Ishikawa (cell line): ENCODE results near the gene RFC4.
A peak's percentile ranks its signal among the peaks of the same experiment; 100 is the strongest.

Source experiments
- CEBPB ChIP-seq: IDR thresholded peaks from 2 replicates; pipeline ENCODE4 v1.6.1; 2012
- CREB1 ChIP-seq: IDR thresholded peaks from 2 replicates; pipeline ENCODE4 v1.6.1; 2012; ENCODE audit warnings: low read depth
- EGR1 ChIP-seq: IDR thresholded peaks from 2 replicates; pipeline ENCODE4 v1.6.1; 2012
- EP300 ChIP-seq: IDR thresholded peaks from 2 replicates; pipeline ENCODE4 v1.6.1; 2012; ENCODE audit warnings: borderline replicate concordance
- FOXM1 ChIP-seq: IDR thresholded peaks from 2 replicates; pipeline ENCODE4 v1.6.1; 2012; ENCODE audit warnings: low read depth, borderline replicate concordance
- MAX ChIP-seq: IDR thresholded peaks from 2 replicates; pipeline ENCODE4 v1.6.1; 2012
- NFIC ChIP-seq: IDR thresholded peaks from 2 replicates; pipeline ENCODE4 v1.6.1; 2012
- RAD21 ChIP-seq: IDR thresholded peaks from 2 replicates; pipeline ENCODE4 v1.6.1; 2012; ENCODE audit warnings: low read depth
- TAF1 ChIP-seq: IDR thresholded peaks from 2 replicates; pipeline ENCODE4 v1.6.1; 2012; ENCODE audit warnings: low read depth, mild to moderate bottlenecking
- TCF12 ChIP-seq: IDR thresholded peaks from 2 replicates; pipeline ENCODE4 v1.6.1; 2012; ENCODE audit warnings: low read depth
- TEAD4 ChIP-seq: IDR thresholded peaks from 2 replicates; pipeline ENCODE4 v1.6.1; 2012
- USF1 ChIP-seq: IDR thresholded peaks from 2 replicates; pipeline ENCODE4 v1.6.1; 2012
- YY1 ChIP-seq: IDR thresholded peaks from 2 replicates; pipeline ENCODE4 v1.6.1; 2012; ENCODE audit warnings: low read depth
- ZBTB7A ChIP-seq: IDR thresholded peaks from 2 replicates; pipeline ENCODE4 v1.6.1; 2012; ENCODE audit warnings: low read depth
- TF ChIP-seq, protein P1 (sequence below): IDR thresholded peaks from 2 replicates; pipeline ENCODE4 v1.6.1; 2012; ENCODE audit warnings: low read depth, mild to moderate bottlenecking

Gene RFC4

DNA sequence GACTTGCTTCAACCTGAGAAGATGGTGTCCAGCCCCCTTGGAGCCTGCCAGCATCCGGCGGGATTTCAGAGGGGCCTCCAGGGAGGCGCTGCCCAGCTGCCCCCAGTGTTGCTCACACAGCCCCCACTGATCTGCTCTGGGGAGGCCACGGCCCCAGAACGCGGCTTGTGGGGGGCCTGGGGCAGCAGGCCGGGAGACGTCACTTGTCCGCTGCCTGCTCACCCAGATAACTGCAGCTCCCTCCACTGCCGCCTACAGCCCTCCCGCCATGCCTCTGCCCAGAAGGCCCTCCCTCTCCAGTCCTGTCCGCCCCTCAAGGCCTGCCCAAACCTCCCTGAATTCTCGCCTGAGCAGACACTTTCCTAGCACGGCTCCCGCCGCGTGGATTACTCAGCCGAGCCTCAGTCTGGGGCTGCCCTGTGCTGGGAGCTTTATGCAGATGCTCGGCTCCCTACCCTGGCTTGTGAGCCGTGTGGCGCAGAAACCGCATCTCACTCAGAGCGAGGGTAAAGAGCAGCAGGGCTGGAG lies 19.1 kb upstream of the RFC4 start:
- no peak for TF ChIP-seq ZBTB7A
- TF ChIP-seq NFIC, result no peak
- TF ChIP-seq, protein P1, sequence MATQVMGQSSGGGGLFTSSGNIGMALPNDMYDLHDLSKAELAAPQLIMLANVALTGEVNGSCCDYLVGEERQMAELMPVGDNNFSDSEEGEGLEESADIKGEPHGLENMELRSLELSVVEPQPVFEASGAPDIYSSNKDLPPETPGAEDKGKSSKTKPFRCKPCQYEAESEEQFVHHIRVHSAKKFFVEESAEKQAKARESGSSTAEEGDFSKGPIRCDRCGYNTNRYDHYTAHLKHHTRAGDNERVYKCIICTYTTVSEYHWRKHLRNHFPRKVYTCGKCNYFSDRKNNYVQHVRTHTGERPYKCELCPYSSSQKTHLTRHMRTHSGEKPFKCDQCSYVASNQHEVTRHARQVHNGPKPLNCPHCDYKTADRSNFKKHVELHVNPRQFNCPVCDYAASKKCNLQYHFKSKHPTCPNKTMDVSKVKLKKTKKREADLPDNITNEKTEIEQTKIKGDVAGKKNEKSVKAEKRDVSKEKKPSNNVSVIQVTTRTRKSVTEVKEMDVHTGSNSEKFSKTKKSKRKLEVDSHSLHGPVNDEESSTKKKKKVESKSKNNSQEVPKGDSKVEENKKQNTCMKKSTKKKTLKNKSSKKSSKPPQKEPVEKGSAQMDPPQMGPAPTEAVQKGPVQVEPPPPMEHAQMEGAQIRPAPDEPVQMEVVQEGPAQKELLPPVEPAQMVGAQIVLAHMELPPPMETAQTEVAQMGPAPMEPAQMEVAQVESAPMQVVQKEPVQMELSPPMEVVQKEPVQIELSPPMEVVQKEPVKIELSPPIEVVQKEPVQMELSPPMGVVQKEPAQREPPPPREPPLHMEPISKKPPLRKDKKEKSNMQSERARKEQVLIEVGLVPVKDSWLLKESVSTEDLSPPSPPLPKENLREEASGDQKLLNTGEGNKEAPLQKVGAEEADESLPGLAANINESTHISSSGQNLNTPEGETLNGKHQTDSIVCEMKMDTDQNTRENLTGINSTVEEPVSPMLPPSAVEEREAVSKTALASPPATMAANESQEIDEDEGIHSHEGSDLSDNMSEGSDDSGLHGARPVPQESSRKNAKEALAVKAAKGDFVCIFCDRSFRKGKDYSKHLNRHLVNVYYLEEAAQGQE, result no peak
- TF ChIP-seq TAF1, result no peak
- TF ChIP-seq EGR1, result no peak
- no peak for TF ChIP-seq EP300
- TF ChIP-seq YY1, result no peak
- no peak for TF ChIP-seq CEBPB
- TF ChIP-seq FOXM1, result no peak
- no peak for TF ChIP-seq CREB1
- TF ChIP-seq TEAD4, result no peak
- no peak for TF ChIP-seq RAD21
- no peak for TF ChIP-seq MAX
- TF ChIP-seq USF1, result no peak
- no peak for TF ChIP-seq TCF12

DNA sequence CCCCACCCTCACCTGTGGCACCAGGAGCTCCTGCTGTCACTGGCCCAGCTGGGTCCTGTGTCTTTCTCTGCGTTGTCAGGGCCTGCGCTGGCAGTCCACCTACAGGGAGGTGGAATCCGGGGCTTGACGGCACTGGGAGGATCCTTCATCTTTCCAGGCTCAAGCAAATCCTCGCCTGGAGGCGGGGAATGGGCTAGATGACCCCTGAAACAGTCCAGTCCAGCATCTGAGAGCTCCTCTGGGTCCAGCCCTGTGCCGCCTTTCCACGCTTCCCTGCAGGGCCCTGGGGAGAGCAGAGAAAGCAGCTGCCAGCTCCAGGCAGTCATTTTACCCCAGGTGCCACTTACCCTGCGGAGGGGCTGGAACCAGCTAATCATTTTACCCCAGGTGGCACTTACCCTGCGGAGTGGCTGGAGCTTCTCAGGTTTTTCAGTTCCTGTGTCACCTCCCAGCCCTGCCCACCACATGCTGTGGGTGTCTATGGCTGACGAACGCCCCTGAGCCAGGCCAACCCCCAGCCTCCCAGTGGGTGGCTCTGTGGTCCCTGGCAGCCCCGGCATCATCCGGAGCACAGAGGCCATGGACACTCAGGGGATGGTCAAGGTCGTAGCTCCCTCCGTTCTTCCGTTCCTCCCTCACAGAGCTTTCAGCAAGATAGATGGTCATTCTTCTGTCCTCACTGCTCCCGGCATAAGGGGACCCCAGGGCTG lies 18.3 kb upstream of the RFC4 start:
- TF ChIP-seq RAD21, result no peak

DNA sequence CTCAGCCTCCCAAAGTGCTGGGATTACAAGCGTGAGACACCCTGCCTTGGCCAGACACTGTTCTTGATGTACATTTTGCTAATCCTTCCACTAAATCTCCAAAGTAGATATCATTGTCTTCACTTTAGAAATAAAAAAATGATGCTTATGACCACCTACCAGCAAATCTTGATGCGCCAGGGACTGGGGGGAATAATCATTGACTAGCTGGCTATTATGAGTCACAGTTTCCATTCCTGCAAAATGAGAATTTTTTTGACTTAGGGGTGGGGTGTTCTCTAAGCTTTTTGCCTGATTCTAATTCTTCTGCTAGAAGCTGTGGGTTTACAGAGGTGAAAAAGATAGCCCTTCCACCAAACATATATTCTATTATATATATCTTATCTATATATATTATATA lies 17.1 kb upstream of the RFC4 start:
- TF ChIP-seq NFIC (no peak), TAF1 (no peak), TCF12 (no peak), TEAD4 (no peak), MAX (no peak), CEBPB (no peak), FOXM1 (no peak), RAD21 (no peak)

DNA sequence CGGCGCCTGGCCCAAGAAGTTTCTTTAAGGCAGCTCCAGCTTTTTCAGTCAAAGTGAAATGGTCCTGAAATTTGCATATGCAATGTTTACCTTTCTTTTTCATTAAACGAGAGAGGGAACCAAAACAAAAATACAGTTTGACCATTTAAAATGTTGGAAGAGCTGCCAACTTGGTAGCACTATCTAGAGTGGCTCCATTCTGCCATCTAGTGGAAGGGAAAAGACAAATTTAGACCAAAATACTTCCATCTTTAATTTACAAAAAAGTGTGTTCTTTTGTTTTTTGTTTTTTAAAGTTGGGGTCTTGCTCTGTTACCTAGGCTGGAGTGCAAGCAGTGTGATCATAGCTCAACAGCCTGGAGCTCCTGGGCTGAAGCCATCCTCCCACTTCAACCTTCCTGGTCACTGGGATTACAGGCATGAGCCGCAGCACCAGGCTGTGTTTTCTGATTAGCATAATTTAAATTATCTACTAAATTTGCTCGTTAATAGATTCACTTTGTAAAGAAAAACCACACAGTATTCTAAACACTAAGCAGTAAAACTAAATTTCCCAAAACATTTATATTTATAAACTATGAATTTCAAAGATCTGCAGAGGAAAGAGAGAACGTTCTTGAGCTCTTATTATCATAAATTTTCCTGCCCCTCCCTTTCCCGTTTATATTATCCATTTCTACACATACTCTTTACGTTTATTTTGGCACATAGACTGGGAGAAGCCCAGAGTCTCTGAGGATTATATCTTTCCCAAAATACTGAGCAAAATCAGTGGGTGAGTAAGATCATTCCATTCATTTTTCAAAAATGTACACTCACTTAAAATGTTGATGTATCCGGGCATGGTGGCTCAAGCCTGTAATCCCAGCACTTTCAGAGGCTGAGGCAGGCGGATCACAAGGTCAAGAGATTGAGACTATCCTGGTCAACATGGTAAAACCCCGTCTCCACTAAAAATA lies 15.4 kb upstream of the RFC4 start:
- TF ChIP-seq NFIC (peak; percentile 29; the same call in 1 of the 2 replicates), CREB1 (no peak), RAD21 (peak; percentile 84), CEBPB (no peak), FOXM1 (no peak), YY1 (0 out of 2 replicates have a peak, but pooled peaks have one; percentile 45), ZBTB7A (no peak)
- TF ChIP-seq, protein P1, result no peak

DNA sequence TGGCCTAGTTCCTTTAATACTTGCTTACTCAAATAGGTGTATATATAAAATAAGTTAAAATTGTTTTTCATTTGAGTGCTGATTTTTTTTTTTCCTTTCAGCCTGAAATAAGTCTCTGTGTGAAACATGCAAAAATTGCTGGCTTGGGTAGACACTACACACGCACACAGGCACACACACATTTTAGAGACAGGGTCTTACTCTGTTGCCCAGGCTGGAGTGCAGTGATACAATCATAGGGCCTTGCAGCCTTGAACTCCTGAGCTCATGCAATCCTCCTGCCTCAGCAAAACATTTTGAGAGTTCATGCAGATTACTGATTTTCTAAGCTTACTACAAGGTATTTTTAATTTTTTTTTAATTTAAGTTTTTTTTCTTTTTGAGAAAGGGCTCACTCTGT lies 12.7 kb upstream of the RFC4 start:
- TF ChIP-seq TEAD4 (no peak), FOXM1 (no peak), USF1 (no peak), EP300 (no peak), RAD21 (no peak), MAX (no peak)
- TF ChIP-seq, protein P1, result no peak
